Tibial artery (tissue), 4 donors: ENCODE measurements around the gene CDK10.

ENCODE experiments used
- DNase-seq, 2 donors: peaks; one replicate each; pipeline ENCODE4 v3.0.0-alpha.2; 2019
- H3K27ac ChIP-seq, 2 donors: fragments of 200-600 bp; sonication (generic) in 1 of 2; 1 replicate in 1 of 2; 2 replicates in 1 of 2; pipeline ENCODE4 v1.5.1; 2018 to 2019; ENCODE audit warnings: mild to moderate bottlenecking in 1 of 2
- H3K27me3 ChIP-seq, 2 donors: fragments of 200-600 bp; sonication (generic) in 1 of 2; one replicate each; pipeline versions ENCODE4 v1.5.1 to v1.6.0; 2016 to 2019
- H3K36me3 ChIP-seq, 3 donors: fragments of 200-600 bp; sonication (generic) in 2 of 3; one replicate each; pipeline ENCODE4 v1.5.1; 2016 to 2019; ENCODE audit warnings: mild to moderate bottlenecking in 2 of 3
- H3K4me1 ChIP-seq, 4 donors: fragments of 200-600 bp; sonication (generic) in 2 of 4; 1 replicate in 3 of 4; 2 replicates in 1 of 4; pipeline ENCODE4 v1.5.1; 2016 to 2019
- H3K4me3 ChIP-seq, 2 donors: fragments of 200-600 bp; sonication (generic) in 1 of 2; 1 replicate in 1 of 2; 2 replicates in 1 of 2; pipeline ENCODE4 v1.5.1; 2018 to 2019; ENCODE audit warnings: mild to moderate bottlenecking in 2 of 2
- H3K9me3 ChIP-seq, 3 donors: fragments of 200-600 bp; sonication (generic) in 1 of 3; one replicate each; pipeline ENCODE4 v1.5.1; 2016 to 2019
- CTCF ChIP-seq, 2 experiments: fragments of 200-600 bp in 1 of 2; fragments of 450-650 bp in 1 of 2; IDR thresholded peaks; one replicate each; pipeline ENCODE4 v1.5.1; 2017 to 2019; ENCODE audit warnings: antibody characterized with exemption in 2 of 2, mild to moderate bottlenecking in 1 of 2, moderate library complexity in 1 of 2
- intact Hi-C: fragments of 100-400 bp; cut with DNase I; formaldehyde crosslinking; loops from one replicate; pipeline ENCODE4 v1.15.0; 2023; ENCODE audit warnings: low total_unique reads

Gene CDK10

GRCh38 chr16:89733322-89733721 lies 46.8 kb downstream of the CDK10 start:
- no peak overlapping the region for H3K4me3 ChIP-seq
- DNase-seq: no peak
- H3K4me1 ChIP-seq: no peaks in the 10 kb centered on the region
- no peak overlapping the region for H3K27ac ChIP-seq
- no peak for TF ChIP-seq CTCF (IDR thresholded peaks at IDR 0.05)
- H3K36me3 ChIP-seq: peaks cover 87 to 98% (median 95%) of the 10 kb centered on the region in 3 donors
- intact Hi-C loops: no loop called here
- no peaks in the 10 kb centered on the region for H3K9me3 ChIP-seq
- no peaks in the 10 kb centered on the region for H3K27me3 ChIP-seq

GRCh38 chr16:89733792-89734191 lies 47.3 kb downstream of the CDK10 start:
- intact Hi-C loops: no loop called here
- DNase-seq: no peak
- H3K36me3 ChIP-seq: peaks cover 89 to 100% (median 98%) of the 10 kb centered on the region in 3 donors

GRCh38 chr16:89736554-89736953 lies 50.1 kb downstream of the CDK10 start:
- no peak for TF ChIP-seq CTCF (IDR thresholded peaks at IDR 0.05)
- H3K36me3 ChIP-seq: peaks cover 72 to 100% (median 89%) of the 10 kb centered on the region in 3 donors
- no peak overlapping the region for H3K27ac ChIP-seq
- no peaks in the 10 kb centered on the region for H3K4me1 ChIP-seq
- H3K9me3 ChIP-seq: no peaks in the 10 kb centered on the region
- intact Hi-C loops: no loop called here
- H3K4me3 ChIP-seq: no peak overlapping the region
- DNase-seq: no peak
- H3K27me3 ChIP-seq: no peaks in the 10 kb centered on the region

More at GRCh38 chr16:89733792-89734191, 47.3 kb downstream of the CDK10 start:
- Histone ChIP-seq H3K4me3 (no peak overlapping the region), H3K27ac (no peak overlapping the region), H3K9me3 (no peaks in the 10 kb centered on the region), H3K4me1 (no peaks in the 10 kb centered on the region), H3K27me3 (no peaks in the 10 kb centered on the region)
- TF ChIP-seq CTCF (IDR thresholded peaks at IDR 0.05): no peak

GRCh38 chr16:89737341-89738071 lies 51.0 kb downstream of the CDK10 start:
- Histone ChIP-seq H3K36me3 (peaks cover 64 to 90% (median 80%) of the 10 kb centered on the region in 3 donors), H3K27ac (no peak overlapping the region), H3K9me3 (no peaks in the 10 kb centered on the region), H3K4me3 (no peak overlapping the region), H3K4me1 (no peaks in the 10 kb centered on the region), H3K27me3 (no peaks in the 10 kb centered on the region)
- TF ChIP-seq CTCF (IDR thresholded peaks at IDR 0.05): no peak
- no peak for DNase-seq
- intact Hi-C loops: no loop called here

GRCh38 chr16:89738072-89738377 lies 51.5 kb downstream of the CDK10 start:
- peaks cover 62 to 85% (median 75%) of the 10 kb centered on the region in 3 donors for H3K36me3 ChIP-seq
- no peak for TF ChIP-seq CTCF (IDR thresholded peaks at IDR 0.05)
- no peaks in the 10 kb centered on the region for H3K27me3 ChIP-seq
- no peak for DNase-seq
- no peaks in the 10 kb centered on the region for H3K9me3 ChIP-seq
- H3K27ac ChIP-seq: no peak overlapping the region
- no peaks in the 10 kb centered on the region for H3K4me1 ChIP-seq
- intact Hi-C loops: no loop called here
- H3K4me3 ChIP-seq: no peak overlapping the region
